Measurements from ENCODE around the gene NUCB1.

The NUCB1 gene

GRCh38 chr19:48938256-48938655 is 38.1 kb downstream of the NUCB1 start:
- no peak for DNase-seq

- DNase-seq, result no peak
Observed at GRCh38 chr19:48940902-48941301, 40.8 kb downstream of the NUCB1 start.

GRCh38 chr19:48943081-48943480 is 43.0 kb downstream of the NUCB1 start:
- no peak for DNase-seq

GRCh38 chr19:48945415-48945814 is 45.3 kb downstream of the NUCB1 start:
- DNase-seq, result no peak

- no peak for DNase-seq
Observed at GRCh38 chr19:48945817-48946216, 45.7 kb downstream of the NUCB1 start.

- no peak for DNase-seq
Observed at GRCh38 chr19:48946463-48947257, 46.5 kb downstream of the NUCB1 start.

- DNase-seq, result no peak
Observed at GRCh38 chr19:48947258-48947542, 47.1 kb downstream of the NUCB1 start.

- no peak for DNase-seq
Observed at GRCh38 chr19:48950159-48950558, 50.0 kb downstream of the NUCB1 start.

GRCh38 chr19:48950830-48951519 is 50.9 kb downstream of the NUCB1 start:
- DNase-seq, result no peak

GRCh38 chr19:48953141-48953540 is 53.0 kb downstream of the NUCB1 start:
- DNase-seq, result no peak

- no peak for DNase-seq
Observed at GRCh38 chr19:48953990-48954594, 54.0 kb downstream of the NUCB1 start.

GRCh38 chr19:48954595-48955307 is 54.6 kb downstream of the NUCB1 start, which contains the start of gene BAX:
Gene BAX (plus strand): TSS chr19:48954875. CDS start chr19:48954929, 54 bp downstream.
- peak; percentile 88 for DNase-seq

GRCh38 chr19:48955308-48955958 is 55.3 kb downstream of the NUCB1 start:
- no peak for DNase-seq

GRCh38 chr19:48958006-48958405 is 57.9 kb downstream of the NUCB1 start:
- no peak for DNase-seq

- DNase-seq, result no peak
Observed at GRCh38 chr19:48959341-48960239, 59.5 kb downstream of the NUCB1 start.

GRCh38 chr19:48961051-48961649 is 61.0 kb downstream of the NUCB1 start:
- no peak for DNase-seq

- DNase-seq, result no peak
Observed at GRCh38 chr19:48961673-48962028, 61.5 kb downstream of the NUCB1 start.

- peak; percentile 53 for DNase-seq
Observed at GRCh38 chr19:48962029-48962848, 62.1 kb downstream of the NUCB1 start.

- no peak for DNase-seq
Observed at GRCh38 chr19:48962849-48963165, 62.7 kb downstream of the NUCB1 start.

- DNase-seq, result peak; percentile 51
Observed at GRCh38 chr19:48963371-48964204, 63.5 kb downstream of the NUCB1 start.

Measured in stimulated activated naive CD4-positive, alpha-beta T cell treated with Interleukin-2 at 50 U/mL for 16 hours (primary cell).